HG03097 (cell line): ENCODE data around the gene TBC1D14.
A peak's percentile ranks its signal among the peaks of the same experiment; 100 is the strongest.

Experiments
- ATAC-seq: cut with Tn5 transposase; IDR thresholded peaks from one replicate; pipeline ENCODE4 v1.9.1; 2021; ENCODE audit not compliant: unreplicated experiment, low FRiP score

TBC1D14 gene

DNA sequence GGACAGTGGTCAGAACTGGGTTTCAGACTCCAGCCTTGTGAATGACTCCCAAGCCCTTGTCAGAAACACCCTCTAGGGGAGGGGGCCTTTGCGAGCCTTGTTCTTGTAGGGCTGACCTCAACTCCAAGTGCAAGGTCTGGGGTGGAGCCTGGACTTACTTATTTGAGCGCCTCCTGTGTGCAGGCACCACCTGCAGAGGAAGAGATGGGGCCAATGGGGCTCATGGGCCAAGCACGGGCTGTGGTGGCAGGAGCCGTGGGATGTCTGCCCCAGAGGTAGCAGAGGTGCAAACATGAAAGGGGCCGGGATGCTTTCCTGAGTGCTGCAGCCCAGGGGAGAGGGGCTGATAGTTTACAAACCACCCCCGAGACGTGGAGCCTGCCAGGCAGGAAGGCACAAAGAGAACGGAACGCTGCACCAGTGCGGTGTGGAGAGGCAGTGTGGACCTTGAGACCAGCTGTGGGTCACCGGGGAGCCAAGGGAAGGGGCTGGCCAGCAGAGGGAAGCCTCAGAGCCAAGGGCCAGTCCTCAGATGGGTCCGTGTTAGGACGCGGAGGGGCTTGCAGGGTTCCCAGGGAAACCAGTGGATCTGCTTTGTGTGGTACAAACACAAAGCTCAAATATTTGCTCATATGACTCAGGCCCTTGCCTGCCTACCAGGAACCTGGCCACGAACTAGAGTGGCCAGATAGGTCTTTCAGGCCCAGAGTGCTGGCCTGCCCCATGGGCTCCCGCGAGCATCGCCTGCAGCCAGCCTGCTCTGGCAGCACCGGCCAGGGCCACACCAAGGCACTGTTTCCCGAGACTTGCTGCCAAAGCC lies 124.8 kb downstream of the TBC1D14 start:
- ATAC-seq, result no peak

DNA sequence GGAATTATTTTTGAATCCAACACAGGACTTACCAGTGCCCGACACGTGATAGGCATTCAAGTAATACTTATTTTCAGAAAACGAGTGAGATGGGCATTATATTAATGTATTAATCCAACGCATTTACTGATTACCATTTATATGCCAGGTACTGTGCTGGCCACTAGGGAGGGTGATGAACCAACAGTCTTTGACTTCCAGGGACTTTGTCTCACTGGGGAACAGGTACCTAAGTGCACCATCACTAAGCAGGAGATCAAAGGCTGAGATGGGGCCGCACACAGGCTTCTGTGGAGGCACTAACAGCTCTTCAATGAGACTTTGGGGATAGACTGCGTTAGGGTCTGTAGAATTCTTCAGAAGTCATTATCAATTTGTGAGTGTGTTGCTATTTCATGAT lies 127.8 kb downstream of the TBC1D14 start:
- no peak for ATAC-seq

DNA sequence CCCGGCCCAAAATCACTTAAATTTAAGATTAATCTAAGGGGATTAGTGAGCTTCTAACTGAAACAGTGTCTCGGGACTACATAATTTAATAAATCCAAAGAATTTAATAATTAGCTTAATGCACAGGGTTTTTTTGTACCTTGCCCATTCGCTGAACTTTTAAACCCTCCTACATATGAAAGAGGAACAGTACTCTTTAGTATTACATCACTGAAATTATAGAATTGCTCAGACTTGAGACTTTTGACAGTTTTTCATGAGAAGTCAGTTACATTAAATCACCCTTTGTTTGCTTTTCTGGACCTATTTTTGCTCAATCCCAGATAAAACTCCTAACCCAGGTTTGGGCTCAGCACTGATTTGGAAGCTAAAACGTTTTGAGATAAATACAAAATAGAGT lies 131.1 kb downstream of the TBC1D14 start:
- no peak for ATAC-seq

DNA sequence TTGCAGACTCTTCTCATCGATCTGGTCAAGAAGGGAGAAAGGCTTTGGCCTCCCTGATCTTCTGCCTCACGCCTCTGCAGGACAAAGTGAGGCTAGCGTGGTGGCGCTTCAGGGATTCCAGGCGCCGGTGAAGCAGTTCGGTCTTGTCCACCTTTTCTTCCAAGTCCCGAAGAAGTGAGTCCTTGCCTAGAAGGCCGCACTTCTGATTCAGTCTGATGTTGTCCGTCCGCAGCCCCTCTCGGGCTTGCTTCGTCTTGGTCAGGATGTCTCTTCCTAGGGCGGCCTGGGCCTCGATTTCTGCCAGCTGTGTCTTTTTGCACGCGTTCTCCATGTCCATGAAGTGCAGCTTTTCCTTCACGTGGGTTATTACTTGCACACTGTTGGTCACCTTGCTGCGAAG lies 131.6 kb downstream of the TBC1D14 start:
- no peak for ATAC-seq

DNA sequence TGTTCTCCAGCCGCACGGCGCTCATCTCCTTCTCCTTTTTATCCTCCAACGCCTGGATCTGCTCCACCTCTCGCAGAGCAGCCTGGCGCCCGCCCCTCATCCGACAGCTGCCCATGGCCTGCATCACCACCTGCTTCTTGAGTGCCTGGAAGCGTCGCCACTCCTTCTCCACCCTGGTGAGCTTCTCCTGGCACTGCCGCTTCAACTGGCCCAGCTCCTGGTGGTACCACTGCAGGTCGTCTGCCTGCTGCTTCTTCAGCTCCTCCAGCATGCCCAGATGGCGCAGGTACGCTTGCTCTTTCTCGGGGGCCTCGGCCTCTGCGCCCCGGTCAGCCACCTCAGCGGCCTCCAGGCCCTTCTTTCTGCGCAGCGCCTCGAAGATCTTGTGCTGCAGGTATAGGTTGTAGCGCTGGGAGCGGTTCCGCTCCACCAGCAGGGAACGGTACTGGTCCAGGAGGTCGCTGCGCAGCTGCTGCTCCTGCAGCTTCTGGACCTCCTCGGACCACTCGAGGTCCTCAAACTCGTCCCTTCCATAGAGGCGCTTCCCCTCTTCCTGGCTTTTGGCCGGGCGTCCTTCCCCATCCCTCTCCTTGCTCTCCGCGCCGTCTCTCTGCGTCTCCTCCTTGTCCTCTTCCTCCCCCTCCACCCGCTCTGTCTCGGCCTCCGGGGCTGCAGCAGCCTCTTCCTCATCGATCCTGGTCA lies 132.3 kb downstream of the TBC1D14 start:
- ATAC-seq, result no peak

DNA sequence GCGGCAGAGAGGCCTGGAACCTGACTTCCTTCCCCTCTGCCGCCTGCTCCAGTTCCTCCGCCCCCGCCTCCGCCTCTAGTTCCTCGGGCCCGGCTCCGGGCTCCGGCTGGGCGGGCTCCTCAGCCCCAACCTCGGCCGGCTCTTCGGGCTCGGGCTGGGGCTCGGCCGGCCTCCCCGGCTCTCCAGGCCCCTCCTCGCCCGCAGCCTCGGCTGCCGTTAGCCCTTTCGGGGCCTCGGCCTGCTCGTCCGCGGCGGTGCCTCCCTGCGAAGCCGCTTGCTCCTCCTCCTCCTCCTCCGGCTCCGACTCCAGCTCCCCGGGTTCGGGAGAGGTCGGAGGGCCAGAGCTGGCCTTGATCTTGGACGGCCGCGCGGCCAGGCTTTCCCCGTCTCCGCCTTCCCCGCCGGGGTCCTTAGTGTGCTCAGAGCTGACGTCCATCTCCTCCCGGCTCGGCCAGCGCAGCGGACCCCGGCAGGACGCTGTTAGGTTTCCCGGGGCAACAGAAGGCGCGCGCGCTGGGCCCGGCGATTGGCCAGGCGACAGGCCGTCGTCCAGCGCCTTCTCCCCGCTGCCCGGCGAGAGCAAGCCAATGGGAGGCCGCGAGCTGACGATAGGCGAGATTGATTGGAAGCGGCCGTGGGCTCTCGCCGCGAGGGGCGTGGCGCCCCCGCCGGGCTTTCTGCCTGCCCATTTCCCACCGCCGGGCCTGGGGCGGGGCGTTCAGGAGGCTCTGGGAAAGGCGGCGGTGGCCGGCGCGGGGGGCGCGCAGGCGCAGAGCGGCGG lies 133.1 kb downstream of the TBC1D14 start:
- ATAC-seq, result peak; percentile 88

DNA sequence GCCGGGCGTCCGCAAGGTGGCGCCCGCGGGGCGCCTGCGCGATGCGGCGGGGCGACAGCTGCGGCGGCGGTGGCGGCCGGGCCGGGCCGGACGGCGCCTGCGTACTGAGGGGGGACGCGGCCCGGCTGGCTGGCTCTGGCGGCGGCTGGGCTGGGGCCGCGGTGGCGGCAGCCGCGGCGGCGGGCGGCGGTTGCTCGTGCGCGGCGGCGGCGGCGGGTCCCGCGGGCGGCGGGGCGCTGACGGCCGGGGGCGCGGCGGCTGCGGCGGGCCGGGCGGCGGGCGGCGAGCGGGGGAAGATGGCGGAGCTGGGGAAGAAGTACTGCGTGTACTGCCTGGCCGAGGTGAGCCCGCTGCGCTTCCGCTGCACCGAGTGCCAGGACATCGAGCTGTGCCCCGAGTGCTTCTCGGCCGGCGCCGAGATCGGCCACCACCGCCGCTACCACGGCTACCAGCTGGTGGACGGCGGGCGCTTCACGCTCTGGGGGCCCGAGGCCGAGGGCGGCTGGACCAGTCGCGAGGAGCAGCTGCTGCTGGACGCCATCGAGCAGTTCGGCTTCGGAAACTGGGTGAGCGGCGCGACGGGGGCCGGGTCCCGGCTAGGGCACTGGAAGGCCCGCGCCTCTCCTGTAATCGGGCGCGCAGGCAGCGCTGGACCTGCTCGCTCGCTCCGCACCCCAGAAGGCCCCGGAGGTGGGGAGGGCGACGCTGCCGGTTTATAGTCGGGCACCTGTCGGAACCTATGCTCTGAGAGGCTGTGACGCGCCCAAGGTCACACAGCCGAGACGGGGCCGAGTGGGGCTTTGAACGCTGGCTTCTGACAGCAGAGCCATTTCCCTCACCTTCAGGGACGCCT lies 133.9 kb downstream of the TBC1D14 start, which contains the start of gene TADA2B:
Gene TADA2B, plus strand, starts transcription at position 89 of the 853 bp plus-strand sequence. Its CDS starts 208 bp downstream, at position 297.
- ATAC-seq, result peak; percentile 17

DNA sequence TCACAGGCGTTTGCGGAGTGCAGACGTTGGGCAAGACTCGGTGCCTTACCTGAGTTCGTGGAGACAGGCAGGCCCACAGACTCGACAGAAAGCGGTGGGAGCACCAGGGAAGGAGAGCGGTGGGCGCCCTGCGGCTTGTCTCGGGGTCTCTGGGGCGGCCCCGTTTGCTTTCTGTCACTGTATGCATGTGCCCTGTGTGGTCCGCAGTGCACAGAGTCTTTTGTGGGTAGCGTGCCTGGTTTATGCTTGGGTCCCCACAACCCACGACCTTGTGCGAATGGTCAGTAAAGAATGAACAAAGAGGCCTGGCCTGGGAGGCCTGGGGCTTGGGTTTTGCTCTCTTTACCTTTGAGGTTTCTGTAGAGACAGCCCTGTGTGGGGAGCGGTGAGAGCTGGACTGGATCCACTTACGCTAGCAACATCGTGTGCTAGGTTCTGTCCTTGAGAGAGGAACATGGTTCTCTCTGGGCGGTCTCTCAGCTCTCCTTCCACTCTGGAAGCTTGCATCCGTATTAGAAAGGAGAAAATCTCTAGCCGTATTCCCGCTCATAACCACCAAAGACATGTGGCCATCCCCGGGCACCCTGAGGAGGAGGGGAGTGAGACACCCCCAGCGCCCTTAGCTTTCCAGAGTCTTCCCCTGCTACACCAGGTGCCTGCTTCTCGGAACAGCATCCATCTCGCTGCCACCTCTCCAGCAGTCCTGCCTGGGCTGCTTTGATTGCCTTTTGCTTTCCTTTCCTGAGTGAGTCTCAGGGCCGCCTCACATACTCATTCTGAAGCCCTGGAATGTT lies 134.7 kb downstream of the TBC1D14 start:
- ATAC-seq, result no peak

DNA sequence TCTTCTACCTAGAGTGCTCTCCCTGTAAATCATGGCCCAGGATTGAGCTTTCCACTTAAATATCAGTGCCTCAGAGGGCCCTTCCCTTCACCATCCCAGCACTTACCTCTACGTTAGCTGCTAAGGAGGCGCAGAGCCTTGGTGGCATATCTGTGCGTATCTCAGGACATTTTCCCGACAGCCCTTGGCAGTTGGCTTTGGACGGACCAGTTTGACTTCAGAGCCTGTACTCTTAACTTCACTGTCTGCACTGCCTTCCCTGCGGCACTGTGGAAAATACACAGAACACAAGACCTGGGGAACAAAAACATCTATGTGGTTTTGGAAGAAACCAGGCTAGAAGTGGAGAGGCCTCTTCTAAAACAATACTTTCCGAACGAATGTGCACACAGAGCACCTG lies 135.9 kb downstream of the TBC1D14 start:
- ATAC-seq, result no peak

DNA sequence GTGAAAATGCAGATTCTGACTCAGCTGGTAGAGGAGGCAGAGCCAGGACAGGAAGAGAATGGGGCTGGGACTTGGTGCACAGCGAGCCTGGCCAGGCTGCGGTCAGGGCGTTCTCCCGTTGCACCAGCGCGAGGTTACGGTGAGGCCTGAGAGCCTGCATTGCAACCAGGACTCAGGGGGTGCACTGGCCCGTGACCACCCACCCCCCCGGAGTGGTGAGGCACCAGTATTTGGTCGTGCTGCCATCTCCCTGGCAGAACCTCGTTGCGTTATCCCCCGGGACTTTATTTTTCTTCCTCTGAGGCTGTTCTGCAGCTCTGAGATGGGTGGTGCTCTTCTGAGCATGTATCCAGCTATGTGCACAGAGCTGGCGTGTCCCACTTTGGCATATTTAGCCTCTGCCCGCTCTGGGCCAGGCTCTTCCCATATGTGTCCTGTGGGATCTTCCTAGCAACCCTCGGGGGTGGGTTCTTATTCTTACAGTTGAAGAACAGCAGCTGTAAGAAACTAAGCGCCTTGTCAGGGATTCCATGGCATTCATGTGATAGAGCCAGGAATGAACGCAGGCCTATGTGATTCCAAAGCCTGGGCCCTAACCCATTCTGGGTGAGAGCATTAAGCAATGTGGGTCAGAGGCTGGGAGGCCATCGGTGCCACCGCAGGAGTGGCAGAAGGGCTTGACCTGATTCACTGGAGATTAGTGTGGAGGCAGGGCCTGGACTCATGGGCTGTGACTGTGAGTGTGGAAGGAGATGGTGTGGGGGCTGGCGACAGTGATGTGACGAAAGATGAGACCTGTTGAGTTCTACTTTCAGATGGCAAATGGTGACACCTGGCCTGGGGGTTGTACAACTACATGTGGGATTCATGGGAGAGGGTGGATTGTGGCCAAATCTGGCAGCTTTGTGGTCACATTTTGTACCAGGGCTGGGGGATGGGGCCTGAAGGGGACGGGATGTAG lies 136.6 kb downstream of the TBC1D14 start:
- no peak for ATAC-seq

DNA sequence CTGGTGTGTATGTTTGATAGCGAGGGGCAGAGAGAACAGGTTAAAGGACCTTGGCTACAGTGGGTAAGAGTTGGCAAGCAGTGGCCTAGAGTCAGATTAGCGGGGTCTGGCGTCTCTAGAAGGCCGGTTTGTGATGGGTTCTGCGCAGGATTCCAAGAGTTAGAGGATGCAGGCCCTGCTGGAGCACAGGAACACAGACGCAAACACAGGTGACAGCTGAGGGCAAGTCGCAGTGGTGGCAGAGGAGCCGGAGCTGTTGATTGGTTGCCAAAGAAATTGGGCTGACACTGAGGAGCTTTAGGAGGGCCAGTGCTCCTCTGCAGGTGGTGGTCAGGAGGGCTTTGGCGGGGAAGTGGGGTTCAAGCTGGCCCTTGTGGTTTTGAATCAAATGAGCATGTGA lies 137.3 kb downstream of the TBC1D14 start:
- no peak for ATAC-seq

DNA sequence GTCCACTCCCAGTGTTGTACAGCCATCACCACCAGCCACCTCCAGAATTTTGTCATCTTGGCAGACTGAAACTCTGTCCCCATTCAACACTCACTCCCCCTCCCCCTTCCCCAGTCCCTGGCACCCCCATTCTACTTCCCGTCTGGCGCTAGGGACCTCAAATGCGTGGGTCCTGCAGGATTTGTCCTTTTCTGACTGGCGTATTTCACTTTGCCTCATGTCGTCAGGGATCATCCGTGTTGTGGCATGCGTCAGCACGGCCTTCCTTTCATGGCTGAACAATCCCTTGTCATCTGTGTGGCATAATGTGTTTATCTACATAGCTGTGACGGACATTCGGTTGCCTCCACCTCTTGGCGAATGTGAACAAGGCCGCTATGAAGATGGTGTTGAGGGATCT lies 139.0 kb downstream of the TBC1D14 start:
- no peak for ATAC-seq

DNA sequence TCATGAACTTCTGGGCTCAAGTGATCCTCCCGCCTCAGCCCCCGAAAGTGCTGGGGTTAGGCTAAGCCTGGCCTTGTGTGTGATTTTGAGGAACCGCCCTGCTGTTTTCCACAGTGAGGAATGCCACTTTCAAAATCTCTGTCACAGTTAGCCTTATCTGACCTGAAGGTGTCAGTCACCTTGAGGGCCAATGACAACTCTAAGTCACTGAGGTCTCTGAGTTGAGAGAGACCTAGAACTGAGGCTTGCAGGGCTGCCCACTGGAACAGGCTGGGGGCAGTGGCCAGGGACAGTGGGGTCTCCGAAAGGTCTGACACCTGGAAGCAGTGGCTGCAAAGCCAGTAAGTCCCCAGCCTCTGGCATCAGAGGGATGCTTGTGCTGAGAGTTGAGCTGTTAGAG lies 139.7 kb downstream of the TBC1D14 start:
- ATAC-seq, result no peak

DNA sequence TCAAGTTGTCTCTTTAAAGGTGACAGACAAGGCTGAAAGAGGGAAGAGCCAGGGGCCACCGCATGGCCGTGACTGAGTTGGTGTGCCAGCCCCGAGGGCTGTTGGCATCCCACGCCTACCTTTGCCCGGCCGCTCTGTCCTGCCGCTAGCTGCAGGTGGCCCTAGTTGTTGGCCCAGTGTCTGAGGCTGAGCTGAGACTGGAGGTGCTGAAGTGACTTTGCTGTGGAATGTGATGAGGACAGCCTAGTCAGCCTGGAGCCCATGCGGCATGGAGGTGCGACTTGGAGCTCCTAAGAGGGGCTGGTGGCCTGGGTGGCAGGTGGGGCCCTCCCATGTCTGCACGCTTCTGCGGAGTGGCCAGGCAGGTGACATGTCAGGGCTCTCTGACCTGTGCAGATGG lies 140.1 kb downstream of the TBC1D14 start:
- no peak for ATAC-seq

DNA sequence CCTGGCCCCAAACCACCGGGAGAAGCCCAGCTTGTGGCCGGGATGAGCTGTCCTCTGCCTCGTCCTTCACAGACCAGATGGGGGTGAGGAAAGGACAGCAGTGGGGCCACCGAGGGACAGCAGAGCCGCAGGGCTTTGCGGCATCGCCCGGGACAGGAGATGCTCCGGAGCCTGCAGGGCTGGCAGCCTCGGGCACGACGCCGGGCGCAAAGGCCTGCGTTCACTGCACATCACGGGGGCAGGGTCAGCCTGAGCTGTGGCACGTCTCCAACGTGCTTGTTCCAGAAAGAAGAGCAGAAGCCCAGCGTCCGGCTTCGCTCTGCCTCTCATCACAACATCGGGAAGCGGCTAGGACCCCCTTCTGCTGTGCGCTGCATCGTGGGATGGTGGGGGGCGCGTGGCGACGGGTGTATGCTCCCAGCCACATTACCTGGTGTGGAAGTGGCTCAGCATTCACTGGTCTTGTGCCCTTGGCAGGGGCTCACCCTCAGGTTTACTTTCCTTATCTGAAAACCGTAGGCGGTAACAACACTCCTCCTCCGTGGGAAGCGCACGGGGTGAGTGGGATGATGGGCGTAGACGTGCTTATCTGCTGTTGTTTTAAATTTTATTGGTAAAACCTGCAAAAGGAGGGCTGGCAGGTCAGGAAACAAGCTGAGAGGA lies 141.0 kb downstream of the TBC1D14 start:
- no peak for ATAC-seq

DNA sequence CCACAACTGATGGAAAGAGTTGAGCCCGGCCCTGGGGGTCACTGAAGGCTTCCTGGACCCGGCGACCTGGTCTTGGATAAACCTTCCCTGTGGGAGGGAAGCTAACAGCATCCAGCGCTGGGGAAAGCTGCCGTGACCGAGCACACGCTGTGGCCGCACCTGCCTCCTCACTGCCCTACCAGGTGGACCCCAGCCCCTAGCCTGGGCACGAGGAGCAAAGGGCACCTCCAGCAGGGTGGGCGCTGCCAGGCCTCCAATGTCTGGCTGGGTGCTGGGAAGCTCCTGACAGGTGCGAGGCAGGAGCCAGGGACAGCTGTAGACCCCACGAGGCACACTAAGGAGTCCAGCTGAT lies 141.5 kb downstream of the TBC1D14 start:
- ATAC-seq, result no peak

DNA sequence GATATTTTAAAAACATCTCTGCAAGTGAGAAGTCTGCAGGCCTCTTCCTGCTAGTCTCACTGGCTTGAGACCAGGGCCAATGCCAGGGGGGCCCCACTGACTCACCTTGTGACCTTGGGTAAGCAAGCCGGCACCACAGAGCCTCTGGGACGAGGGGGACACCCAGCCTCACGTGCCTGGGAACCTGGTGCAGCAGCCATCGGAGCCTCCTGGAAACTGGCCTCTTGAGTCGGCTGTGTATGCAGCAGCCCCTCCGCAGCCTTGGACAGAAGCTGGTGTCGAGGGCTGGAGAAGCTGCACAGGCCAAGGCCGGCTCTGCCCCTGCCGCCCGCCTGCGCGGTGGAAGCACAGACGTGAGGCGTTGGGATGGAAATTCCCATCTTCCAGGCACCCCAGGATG lies 142.3 kb downstream of the TBC1D14 start:
- no peak for ATAC-seq

DNA sequence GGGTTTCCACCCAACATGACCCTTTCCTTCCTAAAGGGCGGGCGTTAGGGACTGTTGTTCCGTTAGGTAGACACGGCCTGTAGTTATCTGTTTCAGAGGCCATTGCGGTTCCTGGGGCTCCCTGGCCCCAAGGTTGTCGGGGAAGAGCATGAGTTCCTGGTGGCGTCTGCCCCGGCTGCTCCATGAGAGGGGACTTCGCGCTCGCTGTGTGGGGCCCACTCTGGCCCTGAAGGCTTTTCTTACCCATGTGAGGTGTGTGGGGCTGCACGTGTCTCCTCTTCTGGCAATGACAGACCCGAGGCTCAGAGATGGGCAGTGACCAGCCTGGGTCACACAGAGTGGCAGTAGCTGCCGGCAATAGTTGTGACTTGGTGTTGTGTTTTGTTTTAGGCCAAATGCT lies 142.7 kb downstream of the TBC1D14 start:
- no peak for ATAC-seq
